WTC11 (cell line): ENCODE results near the gene MMP3.

Experiments used
- CTCF ChIP-seq: fragments of 200-600 bp; IDR thresholded peaks from 2 replicates; pipeline ENCODE4 v1.8.0; 2022; ENCODE audit warnings: antibody characterized with exemption
- E2F1 ChIP-seq: sonication (generic); formaldehyde crosslinking; IDR thresholded peaks from 2 replicates; pipeline ENCODE4 v1.8.0; 2022; ENCODE audit warnings: mild to moderate bottlenecking, missing genetic modification reagents
- FOXJ3 ChIP-seq: sonication (generic); formaldehyde crosslinking; IDR thresholded peaks from 2 replicates; pipeline ENCODE4 v1.9.0; 2021; ENCODE audit warnings: missing genetic modification reagents, mild to moderate bottlenecking, borderline replicate concordance
- TEAD1 ChIP-seq: sonication (generic); formaldehyde crosslinking; IDR thresholded peaks from 2 replicates; pipeline ENCODE4 v1.8.0; 2022; ENCODE audit warnings: mild to moderate bottlenecking, missing genetic modification reagents
- USF2 ChIP-seq: sonication (generic); formaldehyde crosslinking; IDR thresholded peaks from 2 replicates; pipeline ENCODE4 v1.8.1; 2023; ENCODE audit warnings: mild to moderate bottlenecking, missing genetic modification reagents, moderate library complexity

- TF ChIP-seq CTCF (no peak), USF2 (no peak), FOXJ3 (CRISPR knock-in tag) (no peak), TEAD1 (no peak), E2F1 (CRISPR knock-in tag) (no peak)
Observed at GRCh38 chr11:102891736-102892135, 48.3 kb upstream of the MMP3 start.
